Measurements from ENCODE around the gene ZNF44. TPM values are rescaled to one million over a fixed set of nuclear protein-coding genes. Genes with fewer than 3 reads are reported as not detected.

ZNF44 gene
- total RNA-seq, 1 experiment from 2014 or later = 3.6 TPM

GRCh38 chr19:12224676-12225075 lies 70.0 kb downstream of the ZNF44 start:
- Histone ChIP-seq H3K27ac (ENCODE audit: low read depth, low read length) (no peak overlapping the region), H3K9ac (ENCODE audit: low read length) (no peak overlapping the region), H2AFZ (ENCODE audit: low read depth, low read length, poor library complexity, severe bottlenecking) (no peak overlapping the region), H3K4me2 (ENCODE audit: low read length) (no peak overlapping the region), H3K9me3 (ENCODE audit: control insufficient read depth in 1 of 2, insufficient read depth in 1 of 2, low read depth in 1 of 2, low read length in 2 of 2) (peaks cover 0 to 2% of the 10 kb centered on the region in 2 experiments; a peak in 2 of 4 replicates), H3K4me1 (ENCODE audit: control insufficient read depth in 1 of 2, insufficient read depth in 2 of 2, low read length in 2 of 2) (no peaks in the 10 kb centered on the region), H3K9me2 (ENCODE audit: insufficient read depth) (no peaks in the 10 kb centered on the region), H4K20me1 (ENCODE audit: insufficient read depth) (no peaks in the 10 kb centered on the region), H3K79me2 (ENCODE audit: insufficient read depth, low read length) (no peaks in the 10 kb centered on the region), H3K36me3 (ENCODE audit: control insufficient read depth in 1 of 2, insufficient read depth in 2 of 2, low read length in 2 of 2) (no peaks in the 10 kb centered on the region; a peak in 1 of 4 replicates), H3K27me3 (ENCODE audit: insufficient read depth, low read length) (no peaks in the 10 kb centered on the region), H3K4me3 (replicated peaks in 1 of 2; ENCODE audit: low read depth in 1 of 2, low read length in 2 of 2) (no peak overlapping the region)
- BruUV-seq (replicated peaks) = no TSS peak
- CTCF ChIA-PET = no interaction called here
- RAD21 ChIA-PET (ENCODE audit: low non-redundant PET in 1 of 2, low total read pairs in 2 of 2, uncharacterized antibody in 2 of 2, unreplicated experiment in 2 of 2) = no interaction called here
- DNase-seq (ENCODE audit: low read depth, low spot score) (no peak), ATAC-seq (no peak)
- no peak for TF ChIP-seq CBX3 (IDR thresholded peaks at IDR 0.05; ENCODE audit: low read depth)
- no peak for TF ChIP-seq SIN3A (IDR thresholded peaks at IDR 0.05; ENCODE audit: low read depth)
- no peak for TF ChIP-seq EZH2 (IDR thresholded peaks at IDR 0.05)
- TF ChIP-seq SRF (IDR thresholded peaks at IDR 0.05; ENCODE audit: low read depth) = no peak
- POLR2A ChIA-PET = no interaction called here
- intact Hi-C loops (cut with micrococcal nuclease) = no loop called here

GRCh38 chr19:12222980-12223630 lies 71.6 kb downstream of the ZNF44 start:
- H2AFZ ChIP-seq (ENCODE audit: low read depth, low read length, poor library complexity, severe bottlenecking) = no peak overlapping the region
- H3K9ac ChIP-seq (ENCODE audit: low read length) = no peak overlapping the region
- CTCF ChIA-PET = no interaction called here
- no peaks in the 10 kb centered on the region for H3K27me3 ChIP-seq (ENCODE audit: insufficient read depth, low read length)
- ATAC-seq = no peak
- no peaks in the 10 kb centered on the region for H3K79me2 ChIP-seq (ENCODE audit: insufficient read depth, low read length)
- no TSS peak for BruUV-seq (replicated peaks)
- no peaks in the 10 kb centered on the region for H4K20me1 ChIP-seq (ENCODE audit: insufficient read depth)
- H3K9me3 ChIP-seq (ENCODE audit: control insufficient read depth in 1 of 2, insufficient read depth in 1 of 2, low read depth in 1 of 2, low read length in 2 of 2) = peaks cover 3 to 9% of the 10 kb centered on the region in 2 experiments; a peak in 2 of 4 replicates
- TF ChIP-seq POLR2A (IDR thresholded peaks at IDR 0.05; ENCODE audit: borderline replicate concordance, extremely low read depth, insufficient read depth, insufficient read length) = no peak
- H3K4me3 ChIP-seq (replicated peaks in 1 of 2; ENCODE audit: low read depth in 1 of 2, low read length in 2 of 2) = no peak overlapping the region
- H3K4me1 ChIP-seq (ENCODE audit: control insufficient read depth in 1 of 2, insufficient read depth in 2 of 2, low read length in 2 of 2) = no peaks in the 10 kb centered on the region
- RAD21 ChIA-PET (ENCODE audit: low non-redundant PET in 1 of 2, low total read pairs in 2 of 2, uncharacterized antibody in 2 of 2, unreplicated experiment in 2 of 2) = no interaction called here
- intact Hi-C loops (cut with micrococcal nuclease) = no loop called here
- H3K4me2 ChIP-seq (ENCODE audit: low read length) = no peak overlapping the region
- no peaks in the 10 kb centered on the region; a peak in 1 of 4 replicates for H3K36me3 ChIP-seq (ENCODE audit: control insufficient read depth in 1 of 2, insufficient read depth in 2 of 2, low read length in 2 of 2)
- DNase-seq (ENCODE audit: low read depth, low spot score) = no peak
- H3K27ac ChIP-seq (ENCODE audit: low read depth, low read length) = no peak overlapping the region
- H3K9me2 ChIP-seq (ENCODE audit: insufficient read depth) = no peaks in the 10 kb centered on the region
- POLR2A ChIA-PET = no interaction called here

Other genes with a start within 250 kb of the ZNF44 start
- gene ZNF878, start 241.9 kb downstream of the ZNF44 start, total RNA-seq (2021; ENCODE audit: unreplicated experiment) = not detected
- gene ZNF844, start 230.2 kb downstream of the ZNF44 start, total RNA-seq (2021; ENCODE audit: unreplicated experiment) = not detected
- gene ZNF20, start 154.5 kb downstream of the ZNF44 start, total RNA-seq (2021; ENCODE audit: unreplicated experiment) = 1.0 TPM
- gene ZNF625, start 138.1 kb downstream of the ZNF44 start, total RNA-seq (2021; ENCODE audit: unreplicated experiment) = not detected
- gene ZNF136, start 131.8 kb downstream of the ZNF44 start, total RNA-seq (2021; ENCODE audit: unreplicated experiment) = 4.0 TPM
- gene ZNF563, start 38.8 kb upstream of the ZNF44 start, total RNA-seq (2021; ENCODE audit: unreplicated experiment) = not detected
- gene ZNF442, start 70.8 kb upstream of the ZNF44 start, total RNA-seq (2021; ENCODE audit: unreplicated experiment) = not detected
- 3.6 TPM for gene ZNF799, start 106.4 kb upstream of the ZNF44 start, total RNA-seq (2021; ENCODE audit: unreplicated experiment)
- 2.9 TPM for gene ZNF443, start 146.1 kb upstream of the ZNF44 start, total RNA-seq (2021; ENCODE audit: unreplicated experiment)
- not detected for gene ZNF709, start 189.9 kb upstream of the ZNF44 start, total RNA-seq (2021; ENCODE audit: unreplicated experiment)

Data from HCT116 (cell line).